Endothelial cell (in vitro differentiated cells): ENCODE results near the gene PRKCZ. TPM values are rescaled to one million over a fixed set of nuclear protein-coding genes. Genes with fewer than 3 reads are reported as not detected.

Source experiments
- DNase-seq: peaks from one replicate; pipeline ENCODE4 v3.0.0; 2021; ENCODE audit warnings: low spot score
- H3K27ac Mint-ChIP-seq: one replicate; pipeline ENCODE4 v1.8.0; 2021; ENCODE audit warnings: mixed read lengths, inconsistent platforms; ENCODE audit not compliant: unreplicated experiment
- H3K27me3 Mint-ChIP-seq: one replicate; pipeline ENCODE4 v1.8.0; 2021; ENCODE audit warnings: mild to moderate bottlenecking, moderate library complexity, mixed read lengths, inconsistent platforms; ENCODE audit not compliant: unreplicated experiment
- H3K36me3 Mint-ChIP-seq: one replicate; pipeline ENCODE4 v1.8.0; 2021; ENCODE audit warnings: mild to moderate bottlenecking, low read depth, mixed read lengths, inconsistent platforms; ENCODE audit not compliant: unreplicated experiment
- H3K4me1 Mint-ChIP-seq: one replicate; pipeline ENCODE4 v1.8.0; 2021; ENCODE audit warnings: mild to moderate bottlenecking, mixed read lengths, inconsistent platforms; ENCODE audit not compliant: unreplicated experiment
- H3K4me3 Mint-ChIP-seq: one replicate; pipeline ENCODE4 v1.8.0; 2021; ENCODE audit warnings: mild to moderate bottlenecking, mixed read lengths, inconsistent platforms; ENCODE audit not compliant: unreplicated experiment
- H3K9me3 Mint-ChIP-seq: one replicate; pipeline ENCODE4 v1.8.0; 2021; ENCODE audit warnings: mixed read lengths, inconsistent platforms; ENCODE audit not compliant: unreplicated experiment
- CTCF ChIP-seq: fragments of 200-600 bp; sonication (generic); IDR thresholded peaks from one replicate; pipeline ENCODE4 v1.5.0; 2021; ENCODE audit warnings: antibody characterized with exemption; ENCODE audit not compliant: unreplicated experiment
- total RNA-seq: library from RNA; stranded (reverse); fragmentation: NEBNext Ultra II Directional; extraction: Animal tissue kit (Norgen Biotek cat#: 25700); gene quantifications from one replicate; pipeline ENCODE4 v1.2.1, GENCODE V29; 2021; ENCODE audit not compliant: unreplicated experiment

PRKCZ gene
- total RNA-seq, 1 donor from 2014 or later, result 23.1 TPM

- DNase-seq, result no peak
- TF ChIP-seq CTCF, result no peak
- no peaks in the 10 kb centered on the region for H3K9me3 Mint-ChIP-seq
- H3K27ac Mint-ChIP-seq, result no peak overlapping the region
- no peaks in the 10 kb centered on the region for H3K4me1 Mint-ChIP-seq
- H3K27me3 Mint-ChIP-seq, result peaks cover 1% of the 10 kb centered on the region
- peaks cover 10% of the 10 kb centered on the region for H3K36me3 Mint-ChIP-seq
- no peak overlapping the region for H3K4me3 Mint-ChIP-seq
These were observed 9.2 kb downstream of the PRKCZ start for GRCh38 chr1:2059290-2059953.

GRCh38 chr1:2060072-2060471 is 9.9 kb downstream of the PRKCZ start:
- Mint-ChIP-seq H3K9me3 (no peaks in the 10 kb centered on the region), H3K36me3 (peaks cover 14% of the 10 kb centered on the region), H3K27ac (no peak overlapping the region), H3K4me3 (no peak overlapping the region), H3K4me1 (no peaks in the 10 kb centered on the region), H3K27me3 (peaks cover 1% of the 10 kb centered on the region)
- no peak for TF ChIP-seq CTCF
- DNase-seq, result no peak

GRCh38 chr1:2060535-2060934 is 10.3 kb downstream of the PRKCZ start:
- DNase-seq, result no peak
- Mint-ChIP-seq H3K4me3 (no peak overlapping the region), H3K4me1 (no peaks in the 10 kb centered on the region), H3K36me3 (peaks cover 15% of the 10 kb centered on the region), H3K27me3 (peaks cover 1% of the 10 kb centered on the region), H3K9me3 (no peaks in the 10 kb centered on the region), H3K27ac (no peak overlapping the region)
- TF ChIP-seq CTCF, result no peak

GRCh38 chr1:2061065-2061778 is 11.0 kb downstream of the PRKCZ start:
- H3K27ac Mint-ChIP-seq, result no peak overlapping the region
- no peak for TF ChIP-seq CTCF
- no peak overlapping the region for H3K4me3 Mint-ChIP-seq
- H3K4me1 Mint-ChIP-seq, result no peaks in the 10 kb centered on the region
- no peaks in the 10 kb centered on the region for H3K9me3 Mint-ChIP-seq
- DNase-seq, result no peak
- H3K36me3 Mint-ChIP-seq, result peaks cover 20% of the 10 kb centered on the region
- peaks cover 1% of the 10 kb centered on the region for H3K27me3 Mint-ChIP-seq

- Mint-ChIP-seq H3K27me3 (peaks cover 5% of the 10 kb centered on the region), H3K36me3 (peaks cover 20% of the 10 kb centered on the region), H3K4me3 (no peak overlapping the region), H3K27ac (no peak overlapping the region), H3K4me1 (no peaks in the 10 kb centered on the region), H3K9me3 (no peaks in the 10 kb centered on the region)
- no peak for DNase-seq
- TF ChIP-seq CTCF, result no peak
These were observed 15.5 kb downstream of the PRKCZ start for GRCh38 chr1:2065699-2066098.
